A549 treated with AZD9567 at 1 μM for 4 hours (cell line): ENCODE results near the gene SLC4A1. TPM values are rescaled to one million over a fixed set of nuclear protein-coding genes. Genes with fewer than 3 reads are reported as not detected.

Experiments used
- total RNA-seq: library from RNA; stranded (reverse); fragments of 200-300 nt; extraction: Qiagen RNA extraction; gene quantifications from 5 replicates; pipeline ENCODE4 v1.2.3, GENCODE V29; 2022; ENCODE audit not compliant: insufficient read depth

Gene SLC4A1
- total RNA-seq, result not detected in 5 replicates

DNA sequence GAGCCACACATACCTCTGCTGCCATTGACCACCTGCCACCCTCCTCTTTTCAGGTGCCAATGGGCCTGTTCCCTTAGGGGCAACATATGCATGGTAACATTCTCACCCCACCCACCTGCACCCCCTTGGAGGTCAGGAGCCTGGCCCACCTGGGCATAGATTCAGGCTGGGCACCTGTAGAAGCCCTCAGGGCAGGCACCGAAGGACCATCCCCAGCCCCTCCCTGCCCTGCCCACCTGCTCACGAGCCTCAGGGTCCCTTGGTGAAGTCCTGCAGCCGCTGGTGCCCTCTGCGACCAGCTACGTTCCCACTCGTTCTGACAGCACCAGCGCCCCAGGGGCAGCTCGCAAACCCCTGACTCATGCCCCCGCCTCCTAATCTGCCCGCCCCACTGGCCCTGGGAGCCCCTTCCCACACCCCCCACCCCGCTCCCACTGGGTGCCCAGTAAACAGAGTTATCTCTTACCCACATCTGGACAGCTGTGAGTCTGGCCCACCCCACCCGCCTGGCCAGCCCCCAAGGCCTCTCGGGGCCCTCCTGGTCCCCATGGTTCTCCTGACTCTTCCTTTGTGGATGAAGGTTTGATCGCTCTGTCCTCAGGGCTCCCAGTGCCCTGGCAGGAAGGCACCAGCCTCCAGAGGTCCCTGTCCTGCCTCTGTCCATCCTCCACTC lies at the start of gene SLC4A1:
Gene SLC4A1 (minus strand): TSS at position 318 of the 673 bp plus-strand sequence. CDS start 5,269 bp downstream, outside the sequence.

GRCh38 chr17:44308320-44308818 lies 40.4 kb upstream of the SLC4A1 start, which contains the start of gene RUNDC3A:
TSS of gene RUNDC3A (plus strand) at chr17:44308601. CDS start at chr17:44308833, 232 bp downstream.

DNA sequence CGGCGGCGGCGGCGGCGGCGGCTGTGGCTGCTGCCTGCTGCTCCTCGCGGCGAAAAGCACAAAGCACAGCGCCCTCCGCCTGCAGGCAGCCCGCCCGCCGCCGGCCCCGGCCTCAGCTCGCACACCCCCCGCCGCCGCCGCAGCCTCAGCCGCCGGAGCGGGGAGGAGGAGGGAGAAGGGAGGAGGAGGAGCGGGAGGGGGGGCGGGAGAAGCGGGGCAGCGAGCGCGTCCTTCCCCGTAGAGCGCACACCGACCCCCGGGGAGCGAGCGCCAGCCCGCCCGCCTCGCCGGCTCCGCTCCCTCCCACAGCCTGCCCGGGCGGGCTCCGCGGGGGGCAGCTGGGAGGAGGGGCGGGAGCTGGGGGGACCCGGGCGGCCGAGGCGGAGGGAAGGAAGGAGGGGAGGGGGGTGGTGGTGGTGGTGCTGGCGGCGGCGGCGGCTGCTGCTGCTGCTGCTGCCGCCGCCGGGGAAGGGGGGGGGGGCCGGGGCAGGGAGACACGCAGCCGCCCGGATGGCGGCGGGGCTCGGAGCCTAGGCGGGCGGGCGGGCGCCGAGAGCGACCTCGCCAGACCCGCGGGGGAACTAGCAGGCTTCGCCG lies 48.2 kb downstream of the SLC4A1 start, which contains the start of gene UBTF:
Gene UBTF (minus strand): TSS at position 60 of the 597 bp plus-strand sequence. CDS start 1,446 bp downstream, outside the sequence.

GRCh38 chr17:44199553-44200477 lies 68.1 kb downstream of the SLC4A1 start, which contains the start of gene ATXN7L3:
TSS of gene ATXN7L3 (minus strand) at chr17:44199884. CDS start at chr17:44198070, 1,814 bp downstream.

Other genes starting within 250 kb of the SLC4A1 start
- 49.5 to 64.1 TPM (median 51.2 TPM) in 5 replicates for gene LSM12, start 201.5 kb downstream of the SLC4A1 start, total RNA-seq
- 98.7 to 176 TPM (median 164 TPM) in 5 replicates for gene G6PC3, start 197.4 kb downstream of the SLC4A1 start, total RNA-seq
- 13.0 to 16.7 TPM (median 15.6 TPM) in 5 replicates for gene HDAC5, start 144.5 kb downstream of the SLC4A1 start, total RNA-seq
- 9.4 to 12.1 TPM (median 9.6 TPM) in 5 replicates for gene HROB, start 126.2 kb downstream of the SLC4A1 start, total RNA-seq
- 0.08 to 0.19 TPM (median 0.14 TPM) in 4 of 5 replicates, not detected in the other for gene ASB16, start 97.4 kb downstream of the SLC4A1 start, total RNA-seq
- 20.8 to 39.2 TPM (median 39.2 TPM) in 5 replicates for gene TMUB2, start 81.2 kb downstream of the SLC4A1 start, total RNA-seq
- gene ATXN7L3, start 68.3 kb downstream of the SLC4A1 start, total RNA-seq, result 54.2 to 68.0 TPM (median 63.3 TPM) in 5 replicates
- gene UBTF, start 48.5 kb downstream of the SLC4A1 start, total RNA-seq, result 73.6 to 88.8 TPM (median 86.3 TPM) in 5 replicates
- gene RUNDC3A, start 40.5 kb upstream of the SLC4A1 start, total RNA-seq, result 0.49 to 0.78 TPM (median 0.72 TPM) in 5 replicates
- gene SLC25A39, start 56.7 kb upstream of the SLC4A1 start, total RNA-seq, result 160 to 218 TPM (median 207 TPM) in 5 replicates
- 201 to 245 TPM (median 235 TPM) in 5 replicates for gene GRN, start 77.2 kb upstream of the SLC4A1 start, total RNA-seq
- gene FAM171A2, start 95.7 kb upstream of the SLC4A1 start, total RNA-seq, result 2.8 to 5.0 TPM (median 3.7 TPM) in 5 replicates
- gene ITGA2B, start 121.5 kb upstream of the SLC4A1 start, total RNA-seq, result 1.7 to 1.9 TPM (median 1.8 TPM) in 4 of 5 replicates, not detected in the other
- gene GPATCH8, start 235.3 kb upstream of the SLC4A1 start, total RNA-seq, result 19.8 to 25.5 TPM (median 23.3 TPM) in 5 replicates